SU-DHL-6 (cell line): ENCODE measurements around the gene EML6.

Experiments
- H2AFZ ChIP-seq: fragments of 200-600 bp; sonication (generic); 2 replicates; pipeline ENCODE4 v1.6.1; 2014; ENCODE audit warnings: low read depth, mild to moderate bottlenecking, moderate library complexity, mixed read lengths, antibody characterized with exemption, low read length; ENCODE audit not compliant: severe bottlenecking
- H3F3A ChIP-seq: fragments of 200-600 bp; shearing (Covaris generic); 2 replicates; pipeline ENCODE4 v1.6.0; 2016; ENCODE audit warnings: antibody characterized with exemption, mild to moderate bottlenecking; ENCODE audit not compliant: insufficient read depth
- H3K27ac ChIP-seq: fragments of 200-600 bp; sonication (generic); 2 replicates; pipeline ENCODE4 v1.5.1; 2016; ENCODE audit warnings: low read depth, mild to moderate bottlenecking, low read length, moderate library complexity, mixed read lengths
- H3K27me3 ChIP-seq: fragments of 200-600 bp; sonication (generic), shearing (Covaris generic); 2 replicates; pipeline ENCODE4 v1.6.0; 2014; ENCODE audit warnings: mild to moderate bottlenecking, low read length
- H3K36me3 ChIP-seq: fragments of 200-600 bp; sonication (generic); 2 replicates; pipeline ENCODE4 v1.6.1; 2014; ENCODE audit warnings: mild to moderate bottlenecking, low read length, mixed read lengths
- H3K4me2 ChIP-seq: fragments of 300-600, 200-600 bp; shearing (Covaris generic), sonication (generic); 2 replicates; pipeline ENCODE4 v1.6.0; 2014; ENCODE audit warnings: low read length, low read depth, mild to moderate bottlenecking; ENCODE audit not compliant: poor library complexity, severe bottlenecking
- H3K4me3 ChIP-seq: fragments of 200-600 bp; sonication (generic); 2 replicates; pipeline ENCODE4 v1.5.1; 2014; ENCODE audit warnings: antibody characterized with exemption, low read length, mild to moderate bottlenecking, mixed read lengths; ENCODE audit not compliant: insufficient read depth, poor library complexity, severe bottlenecking
- H3K79me2 ChIP-seq: fragments of 200-600 bp; sonication (generic); 2 replicates; pipeline ENCODE4 v1.6.1; 2014; ENCODE audit warnings: mild to moderate bottlenecking, low read length, moderate library complexity; ENCODE audit not compliant: insufficient read depth
- H3K9ac ChIP-seq: fragments of 200-600 bp; sonication (generic); 2 replicates; pipeline ENCODE4 v1.7.0; 2014; ENCODE audit warnings: mild to moderate bottlenecking, low read length
- H3K9me2 ChIP-seq: fragments of 200-600 bp; sonication (generic); replicated peaks from 2 replicates; pipeline ENCODE4 v1.6.1; 2014; ENCODE audit warnings: low read length; ENCODE audit not compliant: insufficient read depth
- H3K9me3 ChIP-seq: fragments of 200-600 bp; sonication (generic); 2 replicates; pipeline ENCODE4 v1.6.1; 2014; ENCODE audit warnings: low read length, mixed read lengths; ENCODE audit not compliant: insufficient read depth
- H4K20me1 ChIP-seq: fragments of 200-600 bp; sonication (generic); 2 replicates; pipeline ENCODE4 v1.6.1; 2014; ENCODE audit warnings: low read depth, mild to moderate bottlenecking, antibody characterized with exemption, low read length, moderate library complexity, mixed read lengths
- CTCF ChIP-seq: fragments of 200-600 bp; sonication (generic); IDR thresholded peaks from one replicate; pipeline ENCODE4 v1.5.1; 2017; ENCODE audit warnings: antibody characterized with exemption, mild to moderate bottlenecking, low read length, moderate library complexity; ENCODE audit not compliant: insufficient read depth, poor library complexity, severe bottlenecking
- EZH2phosphoT487 ChIP-seq: fragments of 200-600 bp; sonication (generic), shearing (Covaris generic); conservative IDR thresholded peaks from 2 replicates; pipeline ENCODE4 v1.6.1; 2018; ENCODE audit warnings: mild to moderate bottlenecking, antibody characterized with exemption, low read length, moderate library complexity, mixed read lengths

EML6 gene

GRCh38 chr2:54912305-54912704 lies 188.8 kb downstream of the EML6 start:
- Histone ChIP-seq H3K36me3 (peaks cover 11% of the 10 kb centered on the region; the same call in 1 of the 2 replicates), H2AFZ (no peak overlapping the region), H4K20me1 (no peaks in the 10 kb centered on the region), H3K27ac (no peak overlapping the region), H3K4me2 (no peak overlapping the region), H3K9me3 (no peaks in the 10 kb centered on the region), H3K4me3 (no peak overlapping the region), H3K79me2 (no peaks in the 10 kb centered on the region), H3K9ac (no peak overlapping the region), H3F3A (peaks cover 4% of the 10 kb centered on the region; the same call in 1 of the 2 replicates), H3K27me3 (no peaks in the 10 kb centered on the region), H3K9me2 (no peaks in the 10 kb centered on the region)
- TF ChIP-seq CTCF (no peak), EZH2phosphoT487 (no peak)

GRCh38 chr2:54912893-54913292 lies 189.4 kb downstream of the EML6 start:
- Histone ChIP-seq H3K4me3 (no peak overlapping the region), H3K9ac (no peak overlapping the region), H3K27me3 (no peaks in the 10 kb centered on the region), H3F3A (peaks cover 4% of the 10 kb centered on the region; the same call in 1 of the 2 replicates), H3K27ac (no peak overlapping the region), H3K9me2 (no peaks in the 10 kb centered on the region), H3K36me3 (peaks cover 13% of the 10 kb centered on the region; the same call in 1 of the 2 replicates), H2AFZ (no peak overlapping the region), H4K20me1 (no peaks in the 10 kb centered on the region), H3K79me2 (no peaks in the 10 kb centered on the region), H3K9me3 (no peaks in the 10 kb centered on the region), H3K4me2 (no peak overlapping the region)
- TF ChIP-seq EZH2phosphoT487 (no peak), CTCF (no peak)

GRCh38 chr2:54914637-54915036 lies 191.2 kb downstream of the EML6 start:
- Histone ChIP-seq H3K27me3 (no peaks in the 10 kb centered on the region), H3F3A (peaks cover 4% of the 10 kb centered on the region; the same call in 1 of the 2 replicates), H4K20me1 (no peaks in the 10 kb centered on the region), H3K9ac (no peak overlapping the region), H3K36me3 (peaks cover 21% of the 10 kb centered on the region), H3K4me3 (no peak overlapping the region), H2AFZ (no peak overlapping the region), H3K9me2 (no peaks in the 10 kb centered on the region), H3K79me2 (no peaks in the 10 kb centered on the region), H3K4me2 (no peak overlapping the region), H3K27ac (no peak overlapping the region), H3K9me3 (no peaks in the 10 kb centered on the region)
- TF ChIP-seq EZH2phosphoT487 (no peak), CTCF (no peak)
